ENCODE results near the gene PRKCH. TPM values are rescaled to one million over a fixed set of nuclear protein-coding genes. Genes with fewer than 3 reads are reported as not detected.

Gene PRKCH
- total and polyA plus RNA-seq, 2 of the 13 experiments (the other 11 are each of a cell fraction or from before 2014, with no cell fraction given), result 0.48 to 1.3 TPM

- CTCF ChIA-PET (ENCODE audit: low intra/inter-chr PET ratio, low total read pairs), result no interaction called here
- FAIRE-seq (no peak), ATAC-seq (no peak), DNase-seq (ENCODE audit: low spot score) (no peak)
- H3K27ac ChIP-seq (ENCODE audit: extremely low read length, insufficient read depth, low read length), result no peak overlapping the region
- H3K4me2 ChIP-seq (ENCODE audit: low read depth, low read length), result no peak overlapping the region
- no peaks in the 10 kb centered on the region for H3K9me3 ChIP-seq (ENCODE audit: low read length)
- no peaks in the 10 kb centered on the region for H3K36me3 ChIP-seq (replicated peaks in 1 of 2; ENCODE audit: control insufficient read depth in 1 of 2, insufficient read depth in 2 of 2, low read length in 2 of 2)
- H2AFZ ChIP-seq (ENCODE audit: low read length), result no peak overlapping the region
- TF ChIP-seq POLR2A (IDR thresholded peaks at IDR 0.05; ENCODE audit: insufficient read depth in 1 of 2, low read depth in 2 of 2, low read length in 2 of 2), result no peak
- no peak for TF ChIP-seq ZFP1 (CRISPR knock-in tag; IDR thresholded peaks at IDR 0.05)
- TF ChIP-seq MED8 (CRISPR knock-in tag; IDR thresholded peaks at IDR 0.05; ENCODE audit: insufficient replicate concordance), result no peak
- no peak for TF ChIP-seq ZBTB37 (CRISPR knock-in tag; IDR thresholded peaks at IDR 0.05)
- TF ChIP-seq ZNF780A (CRISPR knock-in tag; IDR thresholded peaks at IDR 0.05), result no peak
- no peak for TF ChIP-seq ELF1 (CRISPR knock-in tag; IDR thresholded peaks at IDR 0.05)
- no peak for TF ChIP-seq MTA3 (CRISPR knock-in tag; IDR thresholded peaks at IDR 0.05)
- no peak for TF ChIP-seq ZNF766 (CRISPR knock-in tag; IDR thresholded peaks at IDR 0.05; ENCODE audit: borderline replicate concordance)
- no peak for TF ChIP-seq PHF8 (CRISPR knock-in tag; IDR thresholded peaks at IDR 0.05)
- no peak for TF ChIP-seq GTF3A (CRISPR knock-in tag; conservative IDR thresholded peaks at IDR 0.05)
- TF ChIP-seq, protein P1, sequence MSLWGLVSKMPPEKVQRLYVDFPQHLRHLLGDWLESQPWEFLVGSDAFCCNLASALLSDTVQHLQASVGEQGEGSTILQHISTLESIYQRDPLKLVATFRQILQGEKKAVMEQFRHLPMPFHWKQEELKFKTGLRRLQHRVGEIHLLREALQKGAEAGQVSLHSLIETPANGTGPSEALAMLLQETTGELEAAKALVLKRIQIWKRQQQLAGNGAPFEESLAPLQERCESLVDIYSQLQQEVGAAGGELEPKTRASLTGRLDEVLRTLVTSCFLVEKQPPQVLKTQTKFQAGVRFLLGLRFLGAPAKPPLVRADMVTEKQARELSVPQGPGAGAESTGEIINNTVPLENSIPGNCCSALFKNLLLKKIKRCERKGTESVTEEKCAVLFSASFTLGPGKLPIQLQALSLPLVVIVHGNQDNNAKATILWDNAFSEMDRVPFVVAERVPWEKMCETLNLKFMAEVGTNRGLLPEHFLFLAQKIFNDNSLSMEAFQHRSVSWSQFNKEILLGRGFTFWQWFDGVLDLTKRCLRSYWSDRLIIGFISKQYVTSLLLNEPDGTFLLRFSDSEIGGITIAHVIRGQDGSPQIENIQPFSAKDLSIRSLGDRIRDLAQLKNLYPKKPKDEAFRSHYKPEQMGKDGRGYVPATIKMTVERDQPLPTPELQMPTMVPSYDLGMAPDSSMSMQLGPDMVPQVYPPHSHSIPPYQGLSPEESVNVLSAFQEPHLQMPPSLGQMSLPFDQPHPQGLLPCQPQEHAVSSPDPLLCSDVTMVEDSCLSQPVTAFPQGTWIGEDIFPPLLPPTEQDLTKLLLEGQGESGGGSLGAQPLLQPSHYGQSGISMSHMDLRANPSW (CRISPR knock-in tag; IDR thresholded peaks at IDR 0.05; ENCODE audit: borderline replicate concordance), result no peak
- TF ChIP-seq ZNF205 (CRISPR knock-in tag; IDR thresholded peaks at IDR 0.05), result no peak
- no peak for TF ChIP-seq ZNF644 (CRISPR knock-in tag; IDR thresholded peaks at IDR 0.05; ENCODE audit: low read depth)
- TF ChIP-seq SCMH1 (CRISPR knock-in tag; IDR thresholded peaks at IDR 0.05; ENCODE audit: borderline replicate concordance), result no peak
- no peak for TF ChIP-seq EEA1 (CRISPR knock-in tag; IDR thresholded peaks at IDR 0.05; ENCODE audit: borderline replicate concordance)
- intact Hi-C loops (cut with micrococcal nuclease; ENCODE audit: unreplicated experiment) (no loop called here), in situ Hi-C loops (cut with HindIII; ENCODE audit: extremely low pct_ligation_motif_present, low pct_unique_long_range_greater_than_20kb) (no loop called here)
- 11% methylated on average over 4 of the region's 4 CpGs for WGBS (ENCODE audit: low lambda C conversion rate)
- no peaks in the 10 kb centered on the region for H4K20me1 ChIP-seq (ENCODE audit: insufficient read depth, low read length)
- POLR2A ChIA-PET, result no interaction called here
- H3K4me1 ChIP-seq (ENCODE audit: insufficient read depth, low read length), result no peaks in the 10 kb centered on the region
- H3K27me3 ChIP-seq (ENCODE audit: control insufficient read depth in 1 of 2, insufficient read depth in 2 of 2, low read length in 2 of 2), result peaks cover 0 to under 1% of the 10 kb centered on the region in 2 experiments; a peak in 1 of 5 replicates
- H3K79me2 ChIP-seq (ENCODE audit: insufficient read depth, low read length), result no peaks in the 10 kb centered on the region
- no TSS peak for BruUV-seq (replicated peaks)
- H3K9ac ChIP-seq (ENCODE audit: insufficient read depth, low read depth, low read length), result no peak overlapping the region
- H3K4me3 ChIP-seq (replicated peaks in 1 of 3; ENCODE audit: insufficient read depth in 1 of 3, low read depth in 2 of 3, low read length in 3 of 3), result no peak overlapping the region
These were observed 25.4 kb downstream of the PRKCH start for GRCh38 chr14:61346793-61347192.
